PC-3 (cell line): Measurements from ENCODE around the gene IL11. TPM values are rescaled to one million over a fixed set of nuclear protein-coding genes. Genes with fewer than 3 reads are reported as not detected.

Experiments
- ATAC-seq: fragments of 200-7000 bp; cut with Tn5 transposase; 2 replicates; pipeline ENCODE4 v1.9.1; 2020; ENCODE audit warnings: mild to moderate bottlenecking, moderate library complexity
- BruUV-seq: library from RNA; stranded (reverse); fragments of 400-500 nt; replicated peaks from 2 replicates; lab custom pipeline; 2021; lab: Mats Ljungman, UMichigan
- CTCF ChIA-PET: fragments of 300-600 bp; sonication (Branson Sonifier 250); formaldehyde crosslinking; loops from one replicate; lab custom pipeline; 2022; ENCODE audit warnings: antibody characterized with exemption; lab: Charles Lee
- POLR2A ChIA-PET: fragments of 300-600 bp; sonication (Branson Sonifier 250); formaldehyde crosslinking; loops from one replicate; lab custom pipeline; 2022; ENCODE audit warnings: antibody characterized with exemption; ENCODE audit not compliant: unreplicated experiment; lab: Charles Lee
- DNase-seq: peaks from one replicate; pipeline ENCODE4 v3.0.0-alpha.2; 2015
- H2AFZ ChIP-seq: fragments of 300-600 bp; sonication (generic); 2 replicates; pipeline ENCODE4 v1.6.0; 2016; ENCODE audit warnings: antibody characterized with exemption, low read length
- H3F3A ChIP-seq: fragments of 300-600 bp; sonication (generic); one replicate; pipeline ENCODE4 v1.6.0; 2017; ENCODE audit warnings: antibody characterized with exemption, low read length, control low read depth, mild to moderate bottlenecking; ENCODE audit not compliant: unreplicated experiment
- H3K27ac ChIP-seq: fragments of 300-600 bp; sonication (generic); 2 replicates; pipeline ENCODE4 v1.5.1; 2016; ENCODE audit warnings: mild to moderate bottlenecking, low read length
- H3K27me3 ChIP-seq: fragments of 300-600 bp; sonication (generic); 2 replicates; pipeline ENCODE4 v1.6.1; 2016; ENCODE audit warnings: low read length, mixed read lengths
- H3K36me3 ChIP-seq: fragments of 300-600 bp; sonication (generic); 2 replicates; pipeline ENCODE4 v1.6.1; 2016; ENCODE audit warnings: low read depth, mixed run types, low read length, mixed read lengths
- H3K4me1 ChIP-seq: fragments of 300-600 bp; sonication (generic); 2 replicates; pipeline ENCODE4 v1.5.1; 2016; ENCODE audit warnings: low read length; ENCODE audit not compliant: insufficient read depth
- H3K4me2 ChIP-seq: fragments of 300-600 bp; sonication (generic); 2 replicates; pipeline ENCODE4 v1.6.0; 2016; ENCODE audit warnings: low read length
- H3K4me3 ChIP-seq: fragments of 300-600 bp; sonication (generic); 2 replicates; pipeline ENCODE4 v1.5.1; 2016; ENCODE audit warnings: mild to moderate bottlenecking, low read length, mixed read lengths
- H3K79me2 ChIP-seq: fragments of 300-600 bp; sonication (generic); 2 replicates; pipeline ENCODE4 v1.6.1; 2017; ENCODE audit warnings: low read length, mixed read lengths
- H3K9ac ChIP-seq: fragments of 300-600 bp; sonication (generic); 2 replicates; pipeline ENCODE4 v1.6.0; 2016; ENCODE audit warnings: mild to moderate bottlenecking, low read length
- H3K9me2 ChIP-seq: fragments of 300-600 bp; sonication (generic); replicated peaks from 2 replicates; pipeline ENCODE4 v1.6.1; 2016; ENCODE audit warnings: mixed run types, low read length, mixed read lengths
- H3K9me3 ChIP-seq: fragments of 300-600 bp; sonication (generic); 2 replicates; pipeline ENCODE4 v1.6.1; 2016; ENCODE audit warnings: low read length, mixed read lengths
- H4K20me1 ChIP-seq: fragments of 300-600 bp; sonication (generic); 2 replicates; pipeline ENCODE4 v1.6.1; 2016; ENCODE audit warnings: low read length, mixed read lengths
- EZH2 ChIP-seq: fragments of 300-600 bp; sonication (generic); IDR thresholded peaks from one replicate; pipeline ENCODE4 v1.6.1; 2017; ENCODE audit warnings: antibody characterized with exemption, mild to moderate bottlenecking, low read length; ENCODE audit not compliant: unreplicated experiment
- EZH2phosphoT487 ChIP-seq: fragments of 300-600 bp; sonication (generic); IDR thresholded peaks from 2 replicates; pipeline ENCODE4 v1.6.1; 2018; ENCODE audit warnings: mild to moderate bottlenecking, antibody characterized with exemption, low read length, borderline replicate concordance
- intact Hi-C: fragments of 100-400 bp; cut with micrococcal nuclease; formaldehyde crosslinking; loops from 2 replicates; pipeline ENCODE4 v1.9.0; 2023
- total RNA-seq: library from RNA; depleted of rRNA; stranded (reverse); fragments of >200 nt; gene quantifications from 2 replicates; pipeline ENCODE4 v1.2.3, GENCODE V29; 2014
- TF ChIP-seq, protein P1 (sequence below): fragments of 300-600 bp; sonication (generic); conservative IDR thresholded peaks from 2 replicates; pipeline ENCODE4 v1.5.1; 2017; ENCODE audit warnings: antibody characterized with exemption, low read depth, mild to moderate bottlenecking, low read length

Gene IL11
- total RNA-seq, 1 experiment from 2014 or later: 7.5 TPM

DNA sequence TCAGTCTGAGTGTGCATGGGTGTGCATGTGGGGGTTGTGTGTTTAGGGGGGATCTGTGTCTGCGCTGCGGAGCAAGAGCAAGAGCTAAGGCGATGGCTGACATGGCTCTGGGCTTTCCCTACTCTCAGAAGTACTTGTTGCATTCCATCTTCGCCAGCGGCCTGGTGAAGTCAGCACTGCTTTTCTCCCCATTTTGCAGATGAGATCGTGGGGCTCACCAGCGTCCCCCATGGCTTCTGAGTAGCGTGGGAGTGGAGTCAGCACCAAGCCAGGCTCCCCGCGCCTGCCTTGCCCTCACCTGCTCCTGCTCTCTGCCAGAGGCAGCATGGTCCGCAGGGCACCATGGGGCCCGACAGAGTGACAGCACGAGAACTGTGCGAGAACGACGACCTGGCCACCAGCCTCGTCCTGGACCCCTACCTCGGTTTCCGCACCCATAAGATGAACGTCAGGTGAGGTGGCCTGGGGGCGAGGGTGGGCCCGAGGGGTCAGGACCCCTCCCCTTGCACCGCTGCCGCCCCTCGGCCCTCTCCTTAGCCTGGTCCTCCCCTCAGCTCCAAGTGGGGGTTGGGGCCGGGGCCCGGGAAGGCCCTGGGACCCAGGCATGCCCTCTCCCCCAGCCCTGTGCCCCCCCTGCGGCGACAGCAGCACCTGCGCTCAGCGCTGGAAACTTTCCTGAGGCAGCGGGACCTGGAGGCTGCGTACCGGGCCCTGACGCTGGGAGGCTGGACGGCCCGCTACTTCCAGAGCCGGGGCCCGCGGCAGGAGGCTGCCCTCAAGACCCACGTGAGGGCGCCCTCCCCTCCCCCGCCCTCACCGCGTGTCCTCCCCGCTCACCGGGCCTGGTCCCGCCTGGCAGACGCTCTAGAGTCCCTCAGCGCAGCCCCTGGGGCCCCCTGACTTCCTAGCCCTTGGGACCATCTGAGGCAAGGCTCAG lies 28.4 kb downstream of the IL11 start:
- ChIA-PET CTCF (interaction anchor here (0.5 to 0.7 kb wide), 2 partner anchors 14 to 42 kb away, joined by 3 to 12 read pairs; partner anchors contain the start of gene TMEM238), POLR2A (interaction anchor here (0.6 kb wide), 1 partner anchor 13 kb away, joined by 3 read pairs; no protein-coding TSS in a partner anchor)
- BruUV-seq: no TSS peak
- H3F3A ChIP-seq: no peaks in the 10 kb centered on the region
- intact Hi-C loops: no loop called here
- TF ChIP-seq EZH2phosphoT487: no peak
- no peak for TF ChIP-seq EZH2
- H3K79me2 ChIP-seq: peaks cover 11% of the 10 kb centered on the region
- no peaks in the 10 kb centered on the region for H3K9me3 ChIP-seq
- no peak overlapping the region; the same call in 1 of the 2 replicates for H3K4me3 ChIP-seq
- DNase-seq (no peak), ATAC-seq (no peak)
- H3K27me3 ChIP-seq: no peaks in the 10 kb centered on the region
- no peaks in the 10 kb centered on the region for H3K9me2 ChIP-seq
- H3K27ac ChIP-seq: no peak overlapping the region
- no peaks in the 10 kb centered on the region for H4K20me1 ChIP-seq
- peaks cover 27% of the 10 kb centered on the region for H3K4me1 ChIP-seq
- no peak overlapping the region for H2AFZ ChIP-seq
- H3K9ac ChIP-seq: no peak overlapping the region
- peak overlapping the region; percentile 97 for H3K4me2 ChIP-seq
- no peaks in the 10 kb centered on the region for H3K36me3 ChIP-seq

DNA sequence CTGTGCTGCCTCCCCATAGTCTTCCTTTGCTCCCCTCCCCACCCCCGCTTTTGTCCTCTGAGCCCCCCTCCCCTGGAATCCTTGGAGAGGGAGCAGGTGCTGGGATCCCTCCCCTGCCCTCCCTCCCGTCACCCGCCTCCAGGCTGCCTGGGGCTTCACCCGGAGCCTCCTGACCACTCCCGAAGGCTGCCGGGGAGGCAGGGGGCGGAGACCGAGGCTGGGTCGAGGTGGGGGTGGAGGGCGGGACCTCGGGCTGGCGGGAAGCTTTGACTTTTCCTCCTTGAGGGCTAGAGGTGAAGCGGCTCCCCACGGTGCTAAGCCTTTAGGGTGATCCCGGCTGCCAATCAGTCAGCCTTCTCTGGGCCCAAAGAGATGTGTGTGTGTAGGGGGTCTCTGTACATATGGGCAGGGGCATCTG lies 29.1 kb downstream of the IL11 start:
- H3K9ac ChIP-seq: peak overlapping the region; percentile 88
- peak overlapping the region; percentile 80 for H3K4me3 ChIP-seq
- H2AFZ ChIP-seq: no peak overlapping the region; the same call in 1 of the 2 replicates
- peaks cover 11% of the 10 kb centered on the region for H3K79me2 ChIP-seq
- ChIA-PET POLR2A (interaction anchor here (0.6 kb wide), 1 partner anchor 14 kb away, joined by 3 read pairs; no protein-coding TSS in a partner anchor), CTCF (interaction anchor here (0.5 to 0.7 kb wide), 2 partner anchors 13 to 43 kb away, joined by 3 to 12 read pairs; partner anchors contain the start of gene TMEM238)
- H3K9me3 ChIP-seq: no peaks in the 10 kb centered on the region
- no peak for TF ChIP-seq EZH2phosphoT487
- TF ChIP-seq EZH2: no peak
- TF ChIP-seq, protein P1, sequence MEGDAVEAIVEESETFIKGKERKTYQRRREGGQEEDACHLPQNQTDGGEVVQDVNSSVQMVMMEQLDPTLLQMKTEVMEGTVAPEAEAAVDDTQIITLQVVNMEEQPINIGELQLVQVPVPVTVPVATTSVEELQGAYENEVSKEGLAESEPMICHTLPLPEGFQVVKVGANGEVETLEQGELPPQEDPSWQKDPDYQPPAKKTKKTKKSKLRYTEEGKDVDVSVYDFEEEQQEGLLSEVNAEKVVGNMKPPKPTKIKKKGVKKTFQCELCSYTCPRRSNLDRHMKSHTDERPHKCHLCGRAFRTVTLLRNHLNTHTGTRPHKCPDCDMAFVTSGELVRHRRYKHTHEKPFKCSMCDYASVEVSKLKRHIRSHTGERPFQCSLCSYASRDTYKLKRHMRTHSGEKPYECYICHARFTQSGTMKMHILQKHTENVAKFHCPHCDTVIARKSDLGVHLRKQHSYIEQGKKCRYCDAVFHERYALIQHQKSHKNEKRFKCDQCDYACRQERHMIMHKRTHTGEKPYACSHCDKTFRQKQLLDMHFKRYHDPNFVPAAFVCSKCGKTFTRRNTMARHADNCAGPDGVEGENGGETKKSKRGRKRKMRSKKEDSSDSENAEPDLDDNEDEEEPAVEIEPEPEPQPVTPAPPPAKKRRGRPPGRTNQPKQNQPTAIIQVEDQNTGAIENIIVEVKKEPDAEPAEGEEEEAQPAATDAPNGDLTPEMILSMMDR: no peak
- DNase-seq (peak; percentile 62), ATAC-seq (no peak)
- no peaks in the 10 kb centered on the region for H4K20me1 ChIP-seq
- intact Hi-C loops: no loop called here
- no peaks in the 10 kb centered on the region for H3K36me3 ChIP-seq
- H3F3A ChIP-seq: no peaks in the 10 kb centered on the region
- BruUV-seq: no TSS peak
- H3K9me2 ChIP-seq: no peaks in the 10 kb centered on the region
- peak overlapping the region; percentile 97 for H3K4me2 ChIP-seq
- H3K27me3 ChIP-seq: no peaks in the 10 kb centered on the region
- H3K27ac ChIP-seq: 0 out of 2 replicates have a peak overlapping the region, but pooled peaks have one; percentile 38
- peaks cover 27% of the 10 kb centered on the region for H3K4me1 ChIP-seq

DNA sequence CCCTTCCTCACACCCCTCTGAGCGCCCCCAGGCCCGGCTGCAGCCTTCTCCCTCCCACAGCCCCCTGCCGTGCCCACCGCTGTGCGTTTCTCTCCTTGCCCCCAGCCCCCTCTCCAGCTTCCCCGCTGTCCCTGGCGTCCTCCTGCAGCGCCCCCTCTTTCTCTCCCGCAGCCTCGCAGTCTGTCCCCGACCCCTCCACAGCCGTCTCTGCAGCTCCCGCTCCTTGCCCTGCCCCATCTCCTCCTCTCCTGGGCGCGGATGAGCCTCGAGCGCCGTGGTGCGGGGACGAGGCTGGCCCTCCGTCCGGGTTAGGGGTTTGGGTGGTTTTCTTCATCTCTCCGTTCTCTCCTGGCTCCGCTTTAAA lies 29.5 kb downstream of the IL11 start:
- intact Hi-C loops: no loop called here
- Histone ChIP-seq H3F3A (no peaks in the 10 kb centered on the region), H3K27me3 (no peaks in the 10 kb centered on the region), H3K9ac (peak overlapping the region; percentile 88), H3K4me2 (peak overlapping the region; percentile 97), H3K9me3 (no peaks in the 10 kb centered on the region), H3K79me2 (peaks cover 11% of the 10 kb centered on the region), H4K20me1 (no peaks in the 10 kb centered on the region), H3K4me1 (peaks cover 26% of the 10 kb centered on the region), H3K36me3 (no peaks in the 10 kb centered on the region), H3K9me2 (no peaks in the 10 kb centered on the region), H3K4me3 (peak overlapping the region; percentile 80), H2AFZ (no peak overlapping the region; the same call in 1 of the 2 replicates), H3K27ac (peak overlapping the region; percentile 38)
- CTCF ChIA-PET: no interaction called here
- no TSS peak for BruUV-seq
- POLR2A ChIA-PET: no interaction called here
- DNase-seq (no peak), ATAC-seq (no peak)
- TF ChIP-seq, protein P1: peak; percentile 44
- no peak for TF ChIP-seq EZH2phosphoT487
- no peak for TF ChIP-seq EZH2
